Heart left ventricle (tissue), 16 donors: ENCODE results near the gene SLC37A4. TPM values are rescaled to one million over a fixed set of nuclear protein-coding genes. Genes with fewer than 3 reads are reported as not detected.
"Not testable (repeated sequence)": the region's sequence is repeated elsewhere in the genome, so short reads cannot be mapped to it uniquely, and the experiment has no call there.

ENCODE experiments used
- ATAC-seq, 4 donors: fragments of 200-7000 bp; cut with Tn5 transposase; one replicate each; pipeline ENCODE4 v1.9.1; 2020 to 2022; ENCODE audit warnings: moderate library complexity in 4 of 4, mild to moderate bottlenecking in 3 of 4, moderate number of reproducible peaks in 1 of 4
- DNase-seq, 5 donors: peaks; one replicate each; pipeline ENCODE4 v3.0.0-alpha.2; 2020
- H3K27ac ChIP-seq, 12 donors: fragments of 200-600 bp; sonication (generic) in 4 of 12; one replicate each; pipeline versions ENCODE4 v1.5.0 to v1.8.0; 2016 to 2022; ENCODE audit warnings: mild to moderate bottlenecking in 2 of 12
- H3K27me3 ChIP-seq, 9 donors: fragments of 200-600 bp; sonication (generic) in 2 of 9; one replicate each; pipeline versions ENCODE4 v1.5.1 to v1.8.0; 2016 to 2022; ENCODE audit warnings: mild to moderate bottlenecking in 3 of 9
- H3K36me3 ChIP-seq, 9 donors: fragments of 200-600 bp; sonication (generic) in 2 of 9; one replicate each; pipeline versions ENCODE4 v1.5.0 to v1.8.0; 2018 to 2022; ENCODE audit warnings: mild to moderate bottlenecking in 2 of 9
- H3K4me1 ChIP-seq, 12 donors: fragments of 200-600 bp; sonication (generic) in 4 of 12; one replicate each; pipeline versions ENCODE4 v1.5.0 to v1.8.0; 2016 to 2022; ENCODE audit warnings: mild to moderate bottlenecking in 3 of 12
- H3K4me3 ChIP-seq, 12 donors: fragments of 200-600 bp; sonication (generic) in 4 of 12; one replicate each; pipeline versions ENCODE4 v1.5.0 to v1.8.0; 2017 to 2022; ENCODE audit warnings: mild to moderate bottlenecking in 9 of 12, moderate library complexity in 4 of 12
- H3K9me3 ChIP-seq, 12 donors: fragments of 200-600 bp; sonication (generic) in 4 of 12; one replicate each; pipeline versions ENCODE4 v1.5.0 to v1.8.0; 2016 to 2022; ENCODE audit warnings: mild to moderate bottlenecking in 1 of 12
- POLR2A ChIP-seq, 2 donors: fragments of 450-650 bp; IDR thresholded peaks; one replicate each; pipeline ENCODE4 v1.6.1; 2017; ENCODE audit warnings: antibody characterized with exemption in 2 of 2, mild to moderate bottlenecking in 2 of 2, moderate library complexity in 2 of 2
- WGBS, 4 donors: extraction: QIAGEN DNeasy Blood & Tissue Kit in 2 of 4; methylation state at CpG; one replicate each; pipeline versions ENCODE4 v1.1.5 to v1.1.7; 2013 to 2018; 5-methylcytosine and 5-hydroxymethylcytosine counted together
- intact Hi-C, 10 donors: fragments of 100-400 bp; cut with DNase I; formaldehyde crosslinking; loops; one replicate each; pipeline versions ENCODE4 v1.11.1 to v1.14.2; 2022
- polyA plus RNA-seq, 2 donors: library from polyadenylated mRNA; stranded (reverse); fragments of 200-250 nt; gene quantifications; one replicate each; pipeline ENCODE4 v1.2.3, GENCODE V29; 2013
- total RNA-seq, 9 donors: library from RNA; depleted of rRNA in 2 of 9; stranded (reverse); fragments of >200 nt in 2 of 9; fragmentation: NEBNext Ultra II Directional in 3 of 9; extraction: Animal tissue kit (Norgen Biotek cat#: 25700) in 3 of 9; gene quantifications; one replicate each; pipeline versions ENCODE4 v1.1.0 to v1.2.4, GENCODE V29; 2016 to 2023
- TF ChIP-seq, protein P1 (sequence below), 12 donors: fragments of 200-600 bp; sonication (generic) in 4 of 12; IDR thresholded peaks; one replicate each; pipeline versions ENCODE4 v1.5.0 to v1.8.0; 2018 to 2022; ENCODE audit warnings: antibody characterized with exemption in 12 of 12, mild to moderate bottlenecking in 5 of 12
- donor health status: ischemic (EF 13 %, LVEDD 7.1; RV severe dilation, severe dysfunction).
- donor health status: healthy with polysubstance abuse.
- donor health status: DM: no; HTN: yes; CAD: no.
- donor health status: DM: no; HTN: no; CAD: no.
- donor health status: ischemic (EF 25% LVEDD 6.9; RV normal size, moderate dysfunction).
- donor health status: ischemic (EF 25% LVEDD 5.7; RV mildly dilated, moderate dysfunction).
- donor health status: healthy.
- donor health status: DM: yes; HTN: yes; CAD: no.
- donor health status: ischemic (EF 35%, LVEDD 5.7; RV mildly dilated, moderate dysfunction).
- donor health status: nonischemic (EF 11% LVEDD 7.7; RV severe dilation, severe dysfunction).
- donor health status: DM: yes; HTN: yes; CAD: no.
- donor health status: PGD.
- donor health status: ischemic (EF 29% LVEDD 5.4; RV normal size, mild dysfunction).
- donor health status: nonischemic (EF 23%, LVEDD 6.1; RV moderate dilation, normal function).

Gene SLC37A4
- total and polyA plus RNA-seq, 11 donors: 4.5 to 18.5 (median 7.7) TPM

DNA sequence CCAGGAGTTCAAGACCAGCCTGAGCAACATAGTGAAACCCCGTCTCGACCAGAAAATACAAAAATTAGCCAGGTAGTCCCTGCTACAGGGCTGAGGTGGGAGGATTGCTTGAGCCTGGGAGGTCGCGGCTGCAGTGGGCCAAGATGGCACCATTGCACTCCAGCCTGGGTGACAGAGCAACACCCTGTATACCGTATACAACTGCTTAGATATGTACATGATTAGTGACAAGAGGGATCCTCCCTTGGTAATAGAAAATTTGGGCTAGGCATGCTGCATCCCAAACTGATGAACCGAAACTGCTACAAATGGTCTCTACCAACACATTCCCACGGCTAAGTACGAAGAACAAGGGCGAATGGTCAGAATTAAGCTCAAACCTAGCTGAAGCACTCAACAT lies 12.2 kb upstream of the SLC37A4 start:
- TF ChIP-seq, protein P1, sequence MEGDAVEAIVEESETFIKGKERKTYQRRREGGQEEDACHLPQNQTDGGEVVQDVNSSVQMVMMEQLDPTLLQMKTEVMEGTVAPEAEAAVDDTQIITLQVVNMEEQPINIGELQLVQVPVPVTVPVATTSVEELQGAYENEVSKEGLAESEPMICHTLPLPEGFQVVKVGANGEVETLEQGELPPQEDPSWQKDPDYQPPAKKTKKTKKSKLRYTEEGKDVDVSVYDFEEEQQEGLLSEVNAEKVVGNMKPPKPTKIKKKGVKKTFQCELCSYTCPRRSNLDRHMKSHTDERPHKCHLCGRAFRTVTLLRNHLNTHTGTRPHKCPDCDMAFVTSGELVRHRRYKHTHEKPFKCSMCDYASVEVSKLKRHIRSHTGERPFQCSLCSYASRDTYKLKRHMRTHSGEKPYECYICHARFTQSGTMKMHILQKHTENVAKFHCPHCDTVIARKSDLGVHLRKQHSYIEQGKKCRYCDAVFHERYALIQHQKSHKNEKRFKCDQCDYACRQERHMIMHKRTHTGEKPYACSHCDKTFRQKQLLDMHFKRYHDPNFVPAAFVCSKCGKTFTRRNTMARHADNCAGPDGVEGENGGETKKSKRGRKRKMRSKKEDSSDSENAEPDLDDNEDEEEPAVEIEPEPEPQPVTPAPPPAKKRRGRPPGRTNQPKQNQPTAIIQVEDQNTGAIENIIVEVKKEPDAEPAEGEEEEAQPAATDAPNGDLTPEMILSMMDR (IDR thresholded peaks at IDR 0.05): no peak
- TF ChIP-seq POLR2A (IDR thresholded peaks at IDR 0.05): no peak
- Histone ChIP-seq H3K9me3 (no peaks in the 10 kb centered on the region), H3K27me3 (no peaks in the 10 kb centered on the region), H3K4me1 (no peaks in the 10 kb centered on the region), H3K27ac (no peak overlapping the region), H3K4me3 (no peak overlapping the region), H3K36me3 (peaks cover 0 to 37% (median 31%) of the 10 kb centered on the region in 9 donors)
- 89 to 96% (median 93%) methylated on average over 9 of the region's 9 CpGs for WGBS, 4 donors
- DNase-seq (no peak), ATAC-seq (no peak)
- intact Hi-C loops: no loop called here

DNA sequence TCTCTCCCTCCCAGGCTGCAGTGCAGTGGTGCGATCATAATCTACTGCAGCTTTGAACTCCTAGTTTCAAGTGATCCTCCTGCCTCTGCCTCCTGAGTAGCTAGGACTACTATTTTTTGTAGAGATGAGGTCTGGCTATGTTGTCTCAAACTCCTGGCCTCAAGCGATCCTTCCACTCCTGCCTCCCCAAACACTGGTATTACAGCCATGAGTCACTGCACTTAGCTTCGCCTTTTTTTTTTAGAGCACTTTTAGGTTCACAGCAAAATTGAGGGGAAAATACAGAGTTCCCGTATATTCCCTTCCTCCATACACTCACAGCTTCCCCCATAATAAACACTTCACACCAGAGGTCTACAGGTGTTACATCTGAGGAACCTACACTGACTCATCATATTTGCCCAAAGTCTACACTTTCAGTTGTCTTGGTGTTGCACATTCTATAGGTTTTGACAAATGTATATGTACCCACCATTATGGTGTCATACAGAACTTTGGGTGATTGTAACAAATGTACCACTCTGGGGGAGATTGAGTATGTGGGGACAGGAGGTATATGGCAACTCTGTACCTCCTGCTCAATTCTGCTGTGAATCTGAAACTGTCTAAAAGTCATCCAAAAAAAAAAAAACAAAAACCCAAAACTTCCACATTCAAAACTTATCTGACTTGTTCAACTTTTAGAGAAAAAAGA lies 11.3 kb upstream of the SLC37A4 start:
- no peak for TF ChIP-seq POLR2A (IDR thresholded peaks at IDR 0.05)
- TF ChIP-seq, protein P1 (IDR thresholded peaks at IDR 0.05): no peak
- Histone ChIP-seq H3K36me3 (peaks cover 0 to 28% (median 22%) of the 10 kb centered on the region in 9 donors), H3K27me3 (no peaks in the 10 kb centered on the region), H3K4me1 (no peaks in the 10 kb centered on the region), H3K9me3 (no peaks in the 10 kb centered on the region), H3K4me3 (no peak overlapping the region), H3K27ac (no peak overlapping the region)
- intact Hi-C loops: no loop called here
- 91 to 96% (median 93%) methylated on average over 4 of the region's 4 CpGs for WGBS, 4 donors
- ATAC-seq (no peak), DNase-seq (no peak)

DNA sequence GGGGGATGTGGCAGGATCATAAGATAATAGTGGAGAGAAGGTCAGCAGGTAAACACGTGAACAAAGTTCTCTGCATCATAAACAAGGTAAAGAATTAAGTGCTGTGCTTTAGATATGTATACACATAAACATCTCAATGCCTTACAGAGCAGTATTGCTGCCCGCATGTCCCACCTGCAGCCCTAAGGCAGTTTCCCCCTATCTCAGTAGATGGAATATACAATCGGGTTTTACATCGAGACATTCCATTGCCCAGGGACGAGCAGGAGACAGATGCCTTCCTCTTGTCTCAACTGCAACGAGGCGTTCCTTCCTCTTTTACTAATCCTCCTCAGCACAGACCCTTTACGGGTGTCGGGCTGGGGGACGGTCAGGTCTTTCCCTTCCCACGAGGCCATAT lies 8.8 kb upstream of the SLC37A4 start:
- intact Hi-C loops, H3K4me3 ChIP-seq, H3K9me3 ChIP-seq, ATAC-seq, H3K36me3 ChIP-seq, DNase-seq, H3K4me1 ChIP-seq, H3K27me3 ChIP-seq, H3K27ac ChIP-seq: not testable (repeated sequence)
- WGBS, 4 donors: 40 to 51% (median 48%) methylated on average over 9 to 11 of the region's 11 CpGs

DNA sequence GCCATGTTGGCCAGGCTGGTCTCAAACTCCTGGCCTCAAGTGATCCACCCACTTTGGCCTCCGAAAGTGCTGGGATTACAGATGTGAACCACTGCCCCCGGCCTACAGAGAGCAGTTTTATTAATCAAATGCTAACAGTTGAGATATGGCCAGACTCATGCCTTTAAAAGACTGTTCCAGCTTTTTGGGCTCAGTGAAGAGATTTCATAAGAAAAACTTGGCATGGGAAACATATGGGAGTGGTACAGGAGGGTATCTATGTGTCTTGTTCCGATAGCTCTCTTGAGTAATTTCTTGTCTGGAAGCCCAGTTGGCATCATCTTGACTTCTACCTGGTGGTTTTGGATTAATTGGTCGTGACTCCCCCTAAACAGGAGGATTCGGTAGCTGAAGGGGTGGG lies 8.2 kb upstream of the SLC37A4 start:
- intact Hi-C loops: no loop called here
- Histone ChIP-seq H3K9me3 (no peaks in the 10 kb centered on the region), H3K27ac (no peak overlapping the region), H3K36me3 (no peaks in the 10 kb centered on the region), H3K27me3 (no peaks in the 10 kb centered on the region), H3K4me3 (no peak overlapping the region), H3K4me1 (no peaks in the 10 kb centered on the region)
- no peak for ATAC-seq
- WGBS, 4 donors: 87% methylated on average over 5 of the region's 5 CpGs
- no peak for TF ChIP-seq POLR2A (IDR thresholded peaks at IDR 0.05)
- TF ChIP-seq, protein P1 (IDR thresholded peaks at IDR 0.05): no peak
- DNase-seq: no peak

DNA sequence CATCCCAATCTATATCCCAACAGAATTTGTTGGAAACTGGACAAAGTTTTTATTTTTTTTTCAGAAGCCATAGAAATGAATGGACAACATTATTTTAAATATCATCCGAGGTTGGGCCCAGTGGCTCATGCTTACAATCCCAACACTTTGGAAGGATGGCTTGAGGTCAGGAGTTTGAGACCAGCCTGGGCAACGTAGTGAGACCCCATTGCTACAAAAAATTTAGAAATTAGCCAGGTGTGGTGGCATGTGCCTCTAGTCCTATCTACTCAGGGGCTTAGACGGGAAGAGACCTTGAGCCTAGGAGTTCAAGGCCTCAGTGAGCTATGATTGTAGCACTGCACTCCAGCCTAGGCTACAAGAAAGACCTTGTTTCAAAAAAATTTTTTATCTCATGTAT lies 4.1 kb upstream of the SLC37A4 start:
- Histone ChIP-seq H3K4me1 (peaks cover 0 to 13% (median 7%) of the 10 kb centered on the region in 12 donors), H3K27me3 (no peaks in the 10 kb centered on the region), H3K36me3 (no peaks in the 10 kb centered on the region), H3K27ac (no peak overlapping the region), H3K9me3 (no peaks in the 10 kb centered on the region), H3K4me3 (no peak overlapping the region)
- 84 to 94% (median 88%) methylated on average over 3 of the region's 3 CpGs for WGBS, 4 donors
- no peak for DNase-seq
- ATAC-seq: no peak
- TF ChIP-seq, protein P1 (IDR thresholded peaks at IDR 0.05): no peak
- TF ChIP-seq POLR2A (IDR thresholded peaks at IDR 0.05): no peak
- intact Hi-C loops: loop anchor here in 1 of 10 donors (5.0 kb wide), 1 partner anchor 128 kb away; no protein-coding TSS in a partner anchor

DNA sequence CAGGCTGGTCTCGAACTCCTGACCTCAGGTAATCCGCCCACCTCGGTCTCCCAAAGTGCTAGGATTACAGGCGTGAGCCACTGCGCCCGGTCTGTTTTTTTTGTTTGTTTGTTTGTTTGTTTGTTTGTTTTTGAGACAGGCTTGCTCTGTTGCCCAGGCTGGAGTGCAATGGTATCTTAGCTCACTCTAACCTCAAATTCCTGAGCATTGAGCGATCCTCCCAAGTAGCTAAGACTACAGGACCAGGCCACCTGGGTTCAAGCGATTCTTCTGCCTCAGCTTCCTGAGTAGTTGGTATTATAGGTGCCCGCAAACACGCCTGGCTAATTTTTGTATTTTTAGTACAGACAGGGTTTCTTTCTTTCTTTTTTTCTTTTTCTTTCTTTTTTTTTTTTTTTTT lies 2.7 kb upstream of the SLC37A4 start:
- WGBS, 4 donors: 81 to 91% (median 87%) methylated on average over 10 of the region's 10 CpGs
- peaks cover 0 to 24% (median 12%) of the 10 kb centered on the region in 12 donors for H3K4me1 ChIP-seq
- DNase-seq, H3K9me3 ChIP-seq, H3K36me3 ChIP-seq, H3K27me3 ChIP-seq, H3K4me3 ChIP-seq, ATAC-seq, H3K27ac ChIP-seq: not testable (repeated sequence)
- intact Hi-C loops: loop anchor here in 1 of 10 donors (5.0 kb wide), 1 partner anchor 126 kb away; no protein-coding TSS in a partner anchor
